H1 (cell line): ENCODE results near the gene SIAH3. TPM values are rescaled to one million over a fixed set of nuclear protein-coding genes. Genes with fewer than 3 reads are reported as not detected.
A peak's percentile ranks its signal among the peaks of the same experiment; 100 is the strongest.

Source experiments
- CTCF ChIA-PET: fragments of 300-600 bp; sonication (Branson Sonifier 250); formaldehyde crosslinking; loops from one replicate; lab custom pipeline; 2021; ENCODE audit not compliant: partially characterized antibody; lab: Charles Lee
- POLR2A ChIA-PET: fragments of 300-600 bp; sonication (Branson Sonifier 250); formaldehyde crosslinking; loops from one replicate; lab custom pipeline; 2021; ENCODE audit warnings: inconsistent platforms; ENCODE audit not compliant: partially characterized antibody; lab: Charles Lee
- DNase-seq, 2 experiments: peaks; one replicate each; pipeline versions ENCODE4 v3.0.0 to v3.0.0-alpha.2; 2010 to 2022; ENCODE audit warnings: low spot score in 2 of 2, low read depth in 1 of 2, mixed read lengths in 1 of 2
- FAIRE-seq: peaks from 2 replicates; lab custom pipeline; 2011; peaks lifted over from hg19 to GRCh38; lab: Jason Lieb, UNC
- H2AFZ ChIP-seq: 2 replicates; pipeline ENCODE4 v1.8.1; 2012; ENCODE audit warnings: low read length, inconsistent platforms
- H2AK5ac ChIP-seq: 2 replicates; pipeline ENCODE4 v1.6.1; 2013; ENCODE audit warnings: low read depth, low read length
- H2BK120ac ChIP-seq: replicated peaks from 2 replicates; pipeline ENCODE3; 2013; ENCODE audit warnings: low read depth, low read length, inconsistent platforms
- H2BK12ac ChIP-seq: 2 replicates; pipeline ENCODE4 v1.6.1; 2013; ENCODE audit warnings: low read depth, low read length
- H2BK15ac ChIP-seq: 2 replicates; pipeline ENCODE4 v1.6.1; 2013; ENCODE audit warnings: low read length
- H2BK20ac ChIP-seq: 2 replicates; pipeline ENCODE4 v1.6.1; 2013; ENCODE audit warnings: low read length
- H2BK5ac ChIP-seq: 2 replicates; pipeline ENCODE4 v1.6.1; 2013; ENCODE audit warnings: low read depth, low read length
- H3K14ac ChIP-seq: 2 replicates; pipeline ENCODE4 v1.6.1; 2013; ENCODE audit warnings: inconsistent platforms; ENCODE audit not compliant: insufficient read length
- H3K18ac ChIP-seq: 2 replicates; pipeline ENCODE4 v1.6.1; 2013; ENCODE audit warnings: low read length; ENCODE audit errors: extremely low read depth
- H3K23ac ChIP-seq: 2 replicates; pipeline ENCODE4 v1.6.1; 2013; ENCODE audit warnings: inconsistent platforms; ENCODE audit not compliant: insufficient read length
- H3K23me2 ChIP-seq: 2 replicates; pipeline ENCODE4 v1.6.1; 2013; ENCODE audit warnings: low read depth, low read length
- H3K27ac ChIP-seq: 2 replicates; pipeline ENCODE4 v1.6.1; 2011; ENCODE audit warnings: low read depth, low read length, inconsistent platforms
- H3K27me3 ChIP-seq, 4 experiments: replicated peaks in 1 of 4; 1 replicate in 1 of 4; 2 replicates in 3 of 4; pipeline versions ENCODE4 v1.6.1 to v1.8.1; 2011 to 2013; ENCODE audit warnings: low read length in 3 of 4, mild to moderate bottlenecking in 3 of 4, inconsistent platforms in 2 of 4, mixed read lengths in 2 of 4, moderate library complexity in 1 of 4; ENCODE audit not compliant: control insufficient read depth in 3 of 4, insufficient read depth in 3 of 4; ENCODE audit errors: extremely low read depth in 1 of 4
- H3K36me3 ChIP-seq, 4 experiments: 2 replicates each; pipeline versions ENCODE4 v1.6.1 to v1.8.1; 2011 to 2013; ENCODE audit warnings: mild to moderate bottlenecking in 4 of 4, low read length in 3 of 4, moderate library complexity in 2 of 4, control low read depth in 1 of 4, inconsistent platforms in 1 of 4; ENCODE audit not compliant: insufficient read depth in 4 of 4, control insufficient read depth in 2 of 4
- H3K4ac ChIP-seq: replicated peaks from 2 replicates; pipeline ENCODE3; 2013; ENCODE audit warnings: low read length, low read depth, mixed read lengths, inconsistent platforms; ENCODE audit not compliant: insufficient read length
- H3K4me1 ChIP-seq, 4 experiments: replicated peaks in 1 of 4; 1 replicate in 1 of 4; 2 replicates in 3 of 4; pipeline versions ENCODE4 v1.6.1 to v1.8.1; 2011 to 2013; ENCODE audit warnings: low read length in 3 of 4, inconsistent platforms in 2 of 4, mixed read lengths in 1 of 4; ENCODE audit not compliant: insufficient read depth in 4 of 4, control insufficient read depth in 3 of 4
- H3K4me2 ChIP-seq, 2 experiments: 2 replicates each; pipeline versions ENCODE4 v1.6.1 to v1.8.1; 2011 to 2013; ENCODE audit warnings: low read depth in 2 of 2, low read length in 2 of 2, control low read depth in 1 of 2, inconsistent platforms in 1 of 2, mild to moderate bottlenecking in 1 of 2; ENCODE audit not compliant: insufficient read depth in 1 of 2
- H3K4me3 ChIP-seq, 4 experiments: fragments of 200-600, 300-600 bp in 1 of 4; sonication (generic), shearing (Covaris generic), sonication (Bioruptor Twin) in 1 of 4; 2 replicates each; pipeline versions ENCODE4 v1.5.1 to v1.8.1; 2011 to 2016; ENCODE audit warnings: low read length in 4 of 4, low read depth in 3 of 4, control low read depth in 2 of 4, inconsistent platforms in 2 of 4, mild to moderate bottlenecking in 2 of 4, mixed read lengths in 1 of 4, moderate library complexity in 1 of 4; ENCODE audit not compliant: insufficient read depth in 2 of 4; ENCODE audit errors: extremely low read depth in 1 of 4
- H3K56ac ChIP-seq: replicated peaks from 2 replicates; pipeline ENCODE3; 2013; ENCODE audit warnings: low read depth, mild to moderate bottlenecking, mixed read lengths, low read length, inconsistent platforms; ENCODE audit not compliant: insufficient read length
- H3K79me1 ChIP-seq: 2 replicates; pipeline ENCODE4 v1.6.1; 2013; ENCODE audit warnings: low read depth, low read length, control low read depth
- H3K79me2 ChIP-seq, 2 experiments: 2 replicates each; pipeline versions ENCODE4 v1.6.1 to v1.8.1; 2012 to 2013; ENCODE audit warnings: low read length in 2 of 2, mild to moderate bottlenecking in 2 of 2, inconsistent platforms in 1 of 2; ENCODE audit not compliant: insufficient read depth in 2 of 2, control insufficient read depth in 1 of 2
- H3K9ac ChIP-seq, 4 experiments: replicated peaks in 1 of 4; 1 replicate in 1 of 4; 2 replicates in 3 of 4; pipeline versions ENCODE4 v1.6.1 to v1.8.1; 2011 to 2013; ENCODE audit warnings: low read depth in 3 of 4, low read length in 3 of 4, control low read depth in 2 of 4, mild to moderate bottlenecking in 2 of 4, moderate library complexity in 2 of 4, inconsistent platforms in 1 of 4; ENCODE audit errors: extremely low read depth in 1 of 4
- H3K9me3 ChIP-seq, 2 experiments: 2 replicates each; pipeline versions ENCODE4 v1.6.1 to v1.8.1; 2012 to 2013; ENCODE audit warnings: mild to moderate bottlenecking in 2 of 2, moderate library complexity in 2 of 2, control low read depth in 1 of 2, inconsistent platforms in 1 of 2, low read depth in 1 of 2, low read length in 1 of 2, mixed read lengths in 1 of 2; ENCODE audit not compliant: insufficient read depth in 2 of 2
- H4K20me1 ChIP-seq, 2 experiments: replicated peaks in 1 of 2; 2 replicates each; pipeline versions ENCODE3 to v1.8.1; 2011 to 2013; ENCODE audit warnings: inconsistent platforms in 2 of 2, low read length in 2 of 2, mild to moderate bottlenecking in 1 of 2; ENCODE audit not compliant: insufficient read depth in 2 of 2, control insufficient read depth in 1 of 2
- H4K5ac ChIP-seq: 2 replicates; pipeline ENCODE4 v1.6.1; 2013; ENCODE audit warnings: low read length, low read depth, mixed read lengths, inconsistent platforms; ENCODE audit not compliant: insufficient read length
- H4K8ac ChIP-seq: 2 replicates; pipeline ENCODE4 v1.8.0; 2013; ENCODE audit warnings: mild to moderate bottlenecking, moderate library complexity, low read length, inconsistent platforms; ENCODE audit not compliant: insufficient read depth; ENCODE audit errors: extremely low read depth
- H4K91ac ChIP-seq: replicated peaks from 2 replicates; pipeline ENCODE3; 2013; ENCODE audit warnings: low read length, mixed read lengths, inconsistent platforms; ENCODE audit not compliant: insufficient read length
- ATF2 ChIP-seq: IDR thresholded peaks from 2 replicates; pipeline ENCODE4 v1.6.1; 2012; ENCODE audit warnings: low read length, inconsistent platforms
- BRCA1 ChIP-seq: IDR thresholded peaks from 2 replicates; pipeline ENCODE4 v1.6.1; 2012; ENCODE audit warnings: low read depth, low read length, improper control_type of control experiment
- CEBPB ChIP-seq: IDR thresholded peaks from 2 replicates; pipeline ENCODE4 v1.6.1; 2012; ENCODE audit warnings: low read depth, low read length
- GABPA ChIP-seq: IDR thresholded peaks from 2 replicates; pipeline ENCODE4 v1.6.1; 2011; ENCODE audit warnings: mild to moderate bottlenecking, low read length, moderate library complexity, borderline replicate concordance; ENCODE audit not compliant: insufficient read depth
- MAX ChIP-seq: IDR thresholded peaks from 2 replicates; pipeline ENCODE4 v1.6.1; 2012; ENCODE audit warnings: inconsistent platforms
- NANOG ChIP-seq: IDR thresholded peaks from 2 replicates; pipeline ENCODE4 v1.6.1; 2011; ENCODE audit warnings: low read length, low read depth, mild to moderate bottlenecking, inconsistent platforms; ENCODE audit not compliant: insufficient read depth, poor library complexity, severe bottlenecking
- RAD21 ChIP-seq, 2 experiments: IDR thresholded peaks in 1 of 2; conservative IDR thresholded peaks in 1 of 2; 2 replicates each; pipeline ENCODE4 v1.6.1; 2011; ENCODE audit warnings: low read depth in 2 of 2, low read length in 2 of 2, improper control_type of control experiment in 1 of 2, inconsistent platforms in 1 of 2, mild to moderate bottlenecking in 1 of 2, moderate library complexity in 1 of 2
- RXRA ChIP-seq: IDR thresholded peaks from 2 replicates; pipeline ENCODE4 v1.6.1; 2011; ENCODE audit warnings: low read depth, mild to moderate bottlenecking, low read length, moderate library complexity; ENCODE audit not compliant: insufficient read depth
- SIRT6 ChIP-seq: IDR thresholded peaks from one replicate; pipeline ENCODE4 v1.7.1; 2012; ENCODE audit warnings: low read length, inconsistent platforms
- SIX5 ChIP-seq: IDR thresholded peaks from 2 replicates; pipeline ENCODE4 v1.6.1; 2011; ENCODE audit warnings: mild to moderate bottlenecking, low read depth, low read length
- WGBS, 2 experiments: shearing (Covaris generic) in 1 of 2; methylation state at CpG; one replicate each; pipeline versions ENCODE4 v1.1.6 to v1.1.7; 2013 to 2015; ENCODE audit warnings: low lambda C conversion rate in 2 of 2, mixed read lengths in 2 of 2, inconsistent platforms in 1 of 2, low coverage in 1 of 2, missing lambda C conversion rate in 1 of 2; ENCODE audit not compliant: insufficient replicate concordance in 2 of 2, insufficient coverage in 1 of 2, insufficient read length in 1 of 2; ENCODE audit errors: extremely low coverage in 1 of 2, missing lambda C conversion rate in 1 of 2; 5-methylcytosine and 5-hydroxymethylcytosine counted together
- polyA plus RNA-seq, 7 experiments: library from polyadenylated mRNA; depleted of rRNA in 3 of 7; stranded (reverse) in 5 of 7; unstranded in 2 of 7; fragments of >200 nt in 5 of 7; fragments of 200-250 nt in 2 of 7; gene quantifications; 1 replicate in 5 of 7; 2 replicates in 1 of 7; 4 replicates in 1 of 7; pipeline versions ENCODE4 v1.2.1 to v1.2.3, GENCODE V29; 2011 to 2013; ENCODE audit warnings: missing spikeins in 2 of 7, mixed read lengths in 2 of 7
- total RNA-seq: library from RNA; stranded (reverse); fragmentation: NEBNext Ultra II Directional; extraction: Animal tissue kit (Norgen Biotek cat#: 25700); gene quantifications from 2 replicates; pipeline ENCODE4 v1.2.1, GENCODE V29; 2021

Gene SIAH3
- total and polyA plus RNA-seq, 2 of the 8 experiments (the other 6 are each of a cell fraction or from before 2014, with no cell fraction given), result 0.15 to 0.17 TPM

GRCh38 chr13:45796426-45797235, 54.9 kb downstream of the SIAH3 start:
- Histone ChIP-seq H3K4me2 (no peak overlapping the region), H2BK5ac (peak overlapping the region; percentile 17; the same call in 1 of the 2 replicates), H3K9ac (no peak overlapping the region), H2BK12ac (no peak overlapping the region), H3K36me3 (no peaks in the 10 kb centered on the region; a peak in 1 of 8 replicates), H3K4me1 (0 out of 7 replicates have a peak, but pooled peaks cover 0 to 3% (median 0%) of the 10 kb centered on the region in 4 experiments), H2BK120ac (no peak overlapping the region), H3K23me2 (no peaks in the 10 kb centered on the region), H3K56ac (no peak overlapping the region), H3K79me2 (no peaks in the 10 kb centered on the region), H4K8ac (no peak overlapping the region), H4K91ac (peak overlapping the region; percentile 2), H3K27ac (no peak overlapping the region), H3K79me1 (no peaks in the 10 kb centered on the region), H3K9me3 (no peaks in the 10 kb centered on the region), H3K23ac (no peak overlapping the region), H3K27me3 (no peaks in the 10 kb centered on the region; a peak in 2 of 7 replicates), H2BK15ac (no peak overlapping the region), H2AFZ (peak overlapping the region; percentile 43), H4K20me1 (no peaks in the 10 kb centered on the region), H4K5ac (no peak overlapping the region), H3K4ac (no peak overlapping the region), H3K4me3 (no peak overlapping the region), H3K18ac (0 out of 2 replicates have a peak overlapping the region, but pooled peaks have one; percentile 21), H2AK5ac (no peak overlapping the region), H2BK20ac (no peak overlapping the region), H3K14ac (no peak overlapping the region)
- WGBS, 2 experiments, result 80% methylated on average over 11 of the region's 11 CpGs; no CpG with 5 or more reads in 1 of the 2 experiments
- DNase-seq (no peak), FAIRE-seq (no peak)
- ChIA-PET CTCF (interaction anchor here (1.1 to 2.4 kb wide), 3 partner anchors 9 to 28 kb away, joined by 3 to 9 read pairs (median 4); no protein-coding TSS in a partner anchor), POLR2A (no interaction called here)
- TF ChIP-seq NANOG (no peak), SIRT6 (no peak), RXRA (no peak), RAD21 (IDR thresholded peaks at IDR 0.05 in 1 of 2, conservative IDR thresholded peaks at IDR 0.05 in 1 of 2; ENCODE audit: low read depth in 2 of 2, low read length in 2 of 2) (no peak), CEBPB (no peak), BRCA1 (no peak), SIX5 (no peak), ATF2 (no peak), MAX (no peak), GABPA (no peak)
